CD8-positive, alpha-beta memory T cell (primary cell): Measurements from ENCODE around the gene MAP3K5. TPM values are rescaled to one million over a fixed set of nuclear protein-coding genes. Genes with fewer than 3 reads are reported as not detected.

Source experiments
- CTCF ChIA-PET: fragments of 350-600 bp; sonication (Branson Sonifier 250); formaldehyde crosslinking; loops from one replicate; lab custom pipeline; 2021; ENCODE audit warnings: antibody characterized with exemption; lab: Charles Lee
- POLR2A ChIA-PET: fragments of 350-600 bp; sonication (Branson Sonifier 250); formaldehyde crosslinking; loops from one replicate; lab custom pipeline; 2021; ENCODE audit warnings: antibody characterized with exemption; lab: Charles Lee
- DNase-seq, 5 donors: peaks; one replicate each; pipeline versions ENCODE4 v3.0.0 to v3.0.0-alpha.2; 2020 to 2022; ENCODE audit warnings: mixed read lengths in 1 of 5
- H3K27ac ChIP-seq: one replicate; pipeline ENCODE4 v1.7.0; 2013; ENCODE audit warnings: low read depth, mild to moderate bottlenecking, low read length, moderate library complexity
- H3K27me3 ChIP-seq: 2 replicates; pipeline ENCODE4 v1.7.0; 2013; ENCODE audit warnings: low read length, mild to moderate bottlenecking; ENCODE audit not compliant: insufficient read depth, poor library complexity, severe bottlenecking
- H3K36me3 ChIP-seq: 2 replicates; pipeline ENCODE4 v1.7.0; 2013; ENCODE audit warnings: mild to moderate bottlenecking, low read length, moderate library complexity; ENCODE audit not compliant: insufficient read depth
- H3K4me1 ChIP-seq: 2 replicates; pipeline ENCODE4 v1.7.0; 2013; ENCODE audit warnings: mild to moderate bottlenecking, low read length, moderate library complexity; ENCODE audit not compliant: insufficient read depth
- H3K4me3 ChIP-seq: 2 replicates; pipeline ENCODE4 v1.7.0; 2013; ENCODE audit warnings: mild to moderate bottlenecking, low read length
- H3K9me3 ChIP-seq: 2 replicates; pipeline ENCODE4 v1.7.0; 2013; ENCODE audit warnings: mild to moderate bottlenecking, low read length
- H3K27ac Mint-ChIP-seq, 8 donors: one replicate each; pipeline ENCODE4 v1.8.0; 2020 to 2021; ENCODE audit warnings: mixed read lengths in 8 of 8, mild to moderate bottlenecking in 6 of 8, inconsistent platforms in 3 of 8, moderate library complexity in 3 of 8
- H3K27me3 Mint-ChIP-seq, 2 donors: one replicate each; pipeline ENCODE4 v1.8.0; 2020 to 2021; ENCODE audit warnings: mixed read lengths in 2 of 2, mild to moderate bottlenecking in 1 of 2, moderate library complexity in 1 of 2
- H3K36me3 Mint-ChIP-seq, 3 donors: one replicate each; pipeline ENCODE4 v1.8.0; 2020 to 2021; ENCODE audit warnings: mixed read lengths in 3 of 3, inconsistent platforms in 1 of 3, mild to moderate bottlenecking in 1 of 3
- H3K4me1 Mint-ChIP-seq, 3 donors: one replicate each; pipeline ENCODE4 v1.8.0; 2020 to 2021; ENCODE audit warnings: mixed read lengths in 3 of 3, inconsistent platforms in 1 of 3, mild to moderate bottlenecking in 1 of 3
- H3K4me3 Mint-ChIP-seq, 7 donors: one replicate each; pipeline ENCODE4 v1.8.0; 2020 to 2021; ENCODE audit warnings: mixed read lengths in 7 of 7, mild to moderate bottlenecking in 6 of 7, moderate library complexity in 4 of 7, inconsistent platforms in 2 of 7
- H3K9me3 Mint-ChIP-seq, 5 donors: one replicate each; pipeline ENCODE4 v1.8.0; 2020 to 2022; ENCODE audit warnings: mixed read lengths in 5 of 5, mild to moderate bottlenecking in 3 of 5, moderate library complexity in 2 of 5, inconsistent platforms in 1 of 5
- polyA plus RNA-seq: library from polyadenylated mRNA; unstranded; fragments of 300-500 nt; fragmentation: Illumina TruSeq; gene quantifications from one replicate; pipeline ENCODE4 v1.2.3, GENCODE V29; 2021
- total RNA-seq, 2 experiments: library from RNA; stranded (reverse); gene quantifications; one replicate each; pipeline ENCODE4 v1.2.3, GENCODE V29; 2021

Gene MAP3K5
- total and polyA plus RNA-seq, 3 experiments from 2014 or later: 12.6 to 19.9 (median 12.9) TPM

- CTCF ChIA-PET: interaction anchor here (1.1 to 9.8 kb wide), 3 partner anchors 15 to 141 kb away, joined by 3 to 362 read pairs (median 127); no protein-coding TSS in a partner anchor
- no peaks in the 10 kb centered on the region for H3K27me3 ChIP-seq
- H3K27me3 Mint-ChIP-seq: no peaks in the 10 kb centered on the region
- H3K36me3 ChIP-seq: no peaks in the 10 kb centered on the region
- H3K4me3 Mint-ChIP-seq: peak overlapping the region in 5 of 7 donors; percentile 41 to 98 (median 80)
- H3K27ac ChIP-seq: no peak overlapping the region
- H3K4me1 ChIP-seq: peaks cover 85% of the 10 kb centered on the region
- no peaks in the 10 kb centered on the region for H3K9me3 ChIP-seq
- H3K4me1 Mint-ChIP-seq: peaks cover 82 to 94% (median 92%) of the 10 kb centered on the region in 3 donors
- no peak overlapping the region for H3K4me3 ChIP-seq
- peak overlapping the region; percentile 37 to 96 (median 94) for H3K27ac Mint-ChIP-seq
- no peak for DNase-seq
- no peaks in the 10 kb centered on the region for H3K9me3 Mint-ChIP-seq
- peaks cover 9 to 23% (median 10%) of the 10 kb centered on the region in 3 donors for H3K36me3 Mint-ChIP-seq
- POLR2A ChIA-PET: no interaction called here
These were observed 5.6 kb downstream of the MAP3K5 start for GRCh38 chr6:136786658-136787057.

GRCh38 chr6:136784910-136785746 is 7.1 kb downstream of the MAP3K5 start:
- ChIA-PET CTCF (interaction anchor here (0.7 to 9.8 kb wide), 4 partner anchors 7 to 139 kb away, joined by 3 to 362 read pairs (median 8); partner anchors contain the start of gene MAP3K5), POLR2A (interaction anchor here (1.0 kb wide), 1 partner anchor 21 kb away, joined by 4 read pairs; no protein-coding TSS in a partner anchor)
- Mint-ChIP-seq H3K27me3 (no peaks in the 10 kb centered on the region), H3K27ac (peak overlapping the region; percentile 86 to 97 (median 90)), H3K36me3 (peaks cover 9 to 17% (median 10%) of the 10 kb centered on the region in 3 donors), H3K4me3 (peak overlapping the region; percentile 80 to 94 (median 87)), H3K4me1 (peaks cover 82 to 95% (median 90%) of the 10 kb centered on the region in 3 donors), H3K9me3 (no peaks in the 10 kb centered on the region)
- Histone ChIP-seq H3K4me3 (peak overlapping the region; percentile 13), H3K36me3 (no peaks in the 10 kb centered on the region), H3K4me1 (peaks cover 77% of the 10 kb centered on the region), H3K27ac (no peak overlapping the region), H3K27me3 (no peaks in the 10 kb centered on the region), H3K9me3 (no peaks in the 10 kb centered on the region)
- peak in 3 of 5 donors; percentile 15 to 52 (median 34) for DNase-seq

GRCh38 chr6:136784271-136784664 is 8.0 kb downstream of the MAP3K5 start:
- Histone ChIP-seq H3K36me3 (no peaks in the 10 kb centered on the region), H3K4me3 (peak overlapping the region; percentile 27), H3K4me1 (peaks cover 77% of the 10 kb centered on the region), H3K27me3 (no peaks in the 10 kb centered on the region), H3K9me3 (no peaks in the 10 kb centered on the region), H3K27ac (no peak overlapping the region)
- ChIA-PET CTCF (interaction anchor here (1.9 to 9.8 kb wide), 2 partner anchors 8 to 139 kb away, joined by 13 to 362 read pairs; partner anchors contain the start of gene MAP3K5), POLR2A (no interaction called here)
- Mint-ChIP-seq H3K4me1 (peaks cover 84 to 97% (median 92%) of the 10 kb centered on the region in 3 donors), H3K27ac (peak overlapping the region; percentile 76 to 96 (median 88)), H3K27me3 (no peaks in the 10 kb centered on the region), H3K36me3 (peaks cover 9 to 20% (median 10%) of the 10 kb centered on the region in 3 donors), H3K4me3 (peak overlapping the region; percentile 80 to 93 (median 84)), H3K9me3 (no peaks in the 10 kb centered on the region)
- DNase-seq: no peak

- H3K36me3 ChIP-seq: no peaks in the 10 kb centered on the region
- POLR2A ChIA-PET: no interaction called here
- H3K27me3 ChIP-seq: no peaks in the 10 kb centered on the region
- CTCF ChIA-PET: interaction anchor here (1.9 to 9.8 kb wide), 2 partner anchors 9 to 138 kb away, joined by 13 to 362 read pairs; partner anchors contain the start of gene MAP3K5
- Mint-ChIP-seq H3K27me3 (no peaks in the 10 kb centered on the region), H3K36me3 (peaks cover 9 to 20% (median 10%) of the 10 kb centered on the region in 3 donors), H3K4me3 (peak overlapping the region; percentile 80 to 93 (median 84)), H3K27ac (peak overlapping the region; percentile 68 to 96 (median 88)), H3K9me3 (no peaks in the 10 kb centered on the region), H3K4me1 (peaks cover 82 to 92% (median 88%) of the 10 kb centered on the region in 3 donors)
- no peak overlapping the region for H3K27ac ChIP-seq
- no peaks in the 10 kb centered on the region for H3K9me3 ChIP-seq
- DNase-seq: peak in 1 of 5 donors; percentile 12
- peaks cover 72% of the 10 kb centered on the region for H3K4me1 ChIP-seq
- peak overlapping the region; percentile 27 for H3K4me3 ChIP-seq
These were observed 8.6 kb downstream of the MAP3K5 start for GRCh38 chr6:136783495-136784270.

- Mint-ChIP-seq H3K27ac (peak overlapping the region in 3 of 8 donors; percentile 7 to 93 (median 76)), H3K4me3 (peak overlapping the region in 5 of 7 donors; percentile 80 to 93 (median 85)), H3K27me3 (no peaks in the 10 kb centered on the region), H3K9me3 (no peaks in the 10 kb centered on the region), H3K4me1 (peaks cover 76 to 92% (median 83%) of the 10 kb centered on the region in 3 donors), H3K36me3 (peaks cover 7 to 16% (median 9%) of the 10 kb centered on the region in 3 donors)
- no peak overlapping the region for H3K27ac ChIP-seq
- no peaks in the 10 kb centered on the region for H3K9me3 ChIP-seq
- ChIA-PET POLR2A (no interaction called here), CTCF (interaction anchor here (1.9 kb wide), 1 partner anchor 9 kb away, joined by 13 read pairs; the partner anchor contains the start of gene MAP3K5)
- H3K36me3 ChIP-seq: no peaks in the 10 kb centered on the region
- H3K4me3 ChIP-seq: no peak overlapping the region
- H3K27me3 ChIP-seq: no peaks in the 10 kb centered on the region
- peaks cover 69% of the 10 kb centered on the region for H3K4me1 ChIP-seq
- DNase-seq: no peak
These were observed 9.3 kb downstream of the MAP3K5 start for GRCh38 chr6:136783021-136783420.

- POLR2A ChIA-PET: no interaction called here
- peaks cover 7 to 16% (median 9%) of the 10 kb centered on the region in 3 donors for H3K36me3 Mint-ChIP-seq
- peaks cover 61% of the 10 kb centered on the region for H3K4me1 ChIP-seq
- H3K27ac ChIP-seq: no peak overlapping the region
- no peak for DNase-seq
- peaks cover 71 to 90% (median 81%) of the 10 kb centered on the region in 3 donors for H3K4me1 Mint-ChIP-seq
- no peaks in the 10 kb centered on the region for H3K27me3 Mint-ChIP-seq
- no peaks in the 10 kb centered on the region for H3K36me3 ChIP-seq
- CTCF ChIA-PET: interaction anchor here (2.8 kb wide), 1 partner anchor 9 kb away, joined by 24 read pairs; the partner anchor contains the start of gene MAP3K5
- H3K9me3 Mint-ChIP-seq: no peaks in the 10 kb centered on the region
- H3K9me3 ChIP-seq: no peaks in the 10 kb centered on the region
- H3K27me3 ChIP-seq: no peaks in the 10 kb centered on the region
- no peak overlapping the region for H3K4me3 ChIP-seq
- H3K4me3 Mint-ChIP-seq: peak overlapping the region in 6 of 7 donors; percentile 1 to 93 (median 52)
- peak overlapping the region in 7 of 8 donors; percentile 13 to 73 (median 58) for H3K27ac Mint-ChIP-seq
These were observed 10.1 kb downstream of the MAP3K5 start for GRCh38 chr6:136782021-136782770.

GRCh38 chr6:136780972-136781371 is 11.3 kb downstream of the MAP3K5 start:
- H3K9me3 ChIP-seq: no peaks in the 10 kb centered on the region
- peaks cover 50% of the 10 kb centered on the region for H3K4me1 ChIP-seq
- Mint-ChIP-seq H3K36me3 (peaks cover 7 to 16% (median 9%) of the 10 kb centered on the region in 3 donors), H3K27me3 (no peaks in the 10 kb centered on the region), H3K4me3 (peak overlapping the region in 1 of 7 donors; percentile 36), H3K9me3 (no peaks in the 10 kb centered on the region), H3K4me1 (peaks cover 68 to 87% (median 78%) of the 10 kb centered on the region in 3 donors), H3K27ac (peak overlapping the region in 1 of 8 donors; percentile 26)
- no peaks in the 10 kb centered on the region for H3K27me3 ChIP-seq
- ChIA-PET POLR2A (no interaction called here), CTCF (interaction anchor here (2.8 kb wide), 1 partner anchor 11 kb away, joined by 24 read pairs; the partner anchor contains the start of gene MAP3K5)
- no peak overlapping the region for H3K4me3 ChIP-seq
- DNase-seq: no peak
- no peaks in the 10 kb centered on the region for H3K36me3 ChIP-seq
- no peak overlapping the region for H3K27ac ChIP-seq
